ENCODE measurements around the gene ABCA13.

GRCh38 chr7:48242846-48243245, 71.6 kb downstream of the ABCA13 start:
- TF ChIP-seq POLR2A (IDR thresholded peaks at IDR 0.05), result no peak
- TF ChIP-seq CTCF (IDR thresholded peaks at IDR 0.05), result no peak
- TF ChIP-seq EP300 (IDR thresholded peaks at IDR 0.05), result no peak

Data from gastroesophageal sphincter (tissue), 3 donors.